Measurements from ENCODE around the gene CR1L.
"Not testable (repeated sequence)": the region's sequence is repeated elsewhere in the genome, so short reads cannot be mapped to it uniquely, and the experiment has no call there.

The CR1L gene

DNA sequence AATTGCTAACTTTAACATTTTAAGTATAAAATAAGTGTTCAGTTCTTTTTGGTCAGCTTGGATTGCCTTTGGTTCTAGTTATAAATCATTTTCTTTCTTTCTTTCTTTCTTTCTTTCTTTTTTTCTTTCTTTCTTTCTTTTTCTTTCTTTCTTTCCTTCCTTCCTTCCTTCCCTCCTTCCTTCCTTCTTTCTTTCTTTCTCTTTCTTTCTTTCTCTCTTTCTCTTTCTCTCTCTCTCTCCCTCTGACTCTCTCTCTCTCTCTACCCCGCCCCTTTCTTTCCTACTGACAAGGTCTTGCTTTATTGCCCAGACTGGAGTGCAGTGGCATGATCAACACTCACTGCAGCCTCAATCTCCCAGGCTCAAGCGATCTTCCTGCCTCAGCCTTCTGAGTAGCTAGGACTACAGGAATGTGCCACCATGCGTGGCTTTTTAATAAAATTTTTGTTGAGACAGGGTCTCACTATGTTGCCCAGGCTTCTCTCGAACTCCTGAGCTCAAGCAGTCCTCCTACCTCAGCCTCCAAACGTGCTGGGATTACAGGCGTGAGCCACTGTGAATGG, 38.0 kb downstream of the CR1L start:
- not testable (repeated sequence) for DNase-seq (ENCODE audit: low read depth)

DNA sequence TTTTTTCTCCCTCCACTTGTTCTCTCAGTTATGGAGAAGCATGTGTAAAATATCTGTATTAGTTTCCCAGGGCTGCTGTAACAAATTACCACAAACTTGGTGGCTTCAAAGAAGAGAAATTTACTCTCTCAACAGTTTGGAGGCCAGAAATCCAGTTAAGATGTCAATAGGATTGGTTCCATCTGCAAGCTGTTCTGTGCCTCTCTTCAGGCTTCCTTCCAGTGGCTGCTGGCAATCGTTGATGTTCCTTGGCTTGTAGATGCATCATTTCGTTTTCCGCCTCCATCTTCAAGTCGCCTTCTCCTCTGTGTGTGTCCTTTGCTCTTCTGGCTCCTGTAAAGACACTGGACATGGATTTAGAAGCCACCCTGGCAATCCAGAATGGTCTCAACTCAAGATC, 45.6 kb downstream of the CR1L start:
- not testable (repeated sequence) for DNase-seq (ENCODE audit: low read depth)

DNA sequence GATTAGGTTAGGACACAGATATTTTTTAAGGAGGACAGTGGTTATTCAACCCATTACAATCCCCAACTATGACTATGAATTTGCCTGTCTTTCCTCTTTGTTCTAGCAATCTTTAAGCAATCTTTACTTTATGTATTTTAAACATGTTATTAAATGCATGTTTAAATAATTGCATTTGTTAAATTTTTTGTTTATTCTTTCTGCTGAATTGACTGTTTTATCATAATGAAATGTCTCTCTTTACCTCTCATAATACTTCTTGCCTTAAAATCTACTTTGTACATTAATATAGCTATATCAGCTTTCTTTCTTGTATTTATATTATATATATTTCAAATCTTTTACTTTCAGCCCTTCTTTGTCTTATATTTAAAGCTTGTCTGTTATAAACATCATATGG, 46.1 kb downstream of the CR1L start:
- DNase-seq (ENCODE audit: low read depth): no peak

DNA sequence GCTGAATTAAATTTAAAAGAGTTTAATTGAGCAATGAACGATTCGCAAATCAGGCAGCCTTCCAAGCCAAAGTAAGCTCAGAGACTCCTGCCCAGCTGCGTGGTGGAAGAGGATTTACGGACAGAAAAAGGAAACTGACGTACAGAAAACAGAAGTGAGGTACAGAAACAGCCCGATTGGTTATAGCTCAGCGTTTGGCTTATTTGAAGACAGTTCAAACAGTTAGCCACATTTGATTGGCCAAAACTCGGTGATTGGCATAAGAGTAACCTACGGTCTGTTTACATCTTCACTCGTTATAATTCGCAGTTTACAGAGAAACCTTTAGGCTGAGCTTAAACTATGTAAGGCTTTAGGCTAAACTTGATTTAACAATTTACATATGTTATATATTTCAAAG, 46.9 kb downstream of the CR1L start:
- peak; percentile 10 for DNase-seq (ENCODE audit: low read depth)

DNA sequence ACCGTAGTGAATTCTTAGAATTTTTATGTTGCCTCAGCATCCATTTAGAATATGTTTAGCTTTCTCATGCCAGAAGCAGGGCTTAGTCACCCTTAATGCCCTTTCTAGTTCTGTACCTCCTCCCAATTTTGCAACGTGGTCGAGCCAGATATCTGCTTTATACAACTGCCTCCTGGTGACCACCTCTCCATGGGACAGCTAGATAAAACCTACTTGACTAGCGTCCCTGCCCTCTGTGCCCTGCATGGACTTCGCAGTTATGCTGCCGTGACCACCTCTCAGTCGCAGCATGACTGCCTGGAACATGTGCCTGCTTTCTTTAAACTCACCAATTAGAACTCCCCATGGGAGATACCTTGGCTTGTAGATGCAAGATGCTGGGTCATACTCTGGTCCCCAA, 47.4 kb downstream of the CR1L start:
- not testable (repeated sequence) for DNase-seq (ENCODE audit: low read depth)

DNA sequence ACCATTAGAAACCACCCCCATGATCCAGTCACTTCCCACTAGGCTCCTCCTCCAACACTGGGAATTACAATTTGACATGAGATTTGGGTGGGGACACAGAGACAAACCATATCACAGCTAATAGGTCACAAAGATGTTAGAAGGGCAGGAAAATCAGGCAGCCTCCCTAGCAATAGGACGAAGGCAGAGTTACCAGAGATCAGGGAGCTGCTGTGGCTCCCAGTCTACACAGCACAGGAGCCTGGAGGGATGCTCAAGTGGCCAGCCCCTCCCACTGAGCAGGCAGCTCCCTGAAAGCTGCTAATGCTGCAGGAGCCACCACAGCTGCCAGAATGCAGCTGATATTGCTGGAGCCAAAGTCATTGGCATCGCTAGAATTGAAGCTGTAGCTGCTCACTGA, 51.0 kb downstream of the CR1L start:
- DNase-seq (ENCODE audit: low read depth): no peak

DNA sequence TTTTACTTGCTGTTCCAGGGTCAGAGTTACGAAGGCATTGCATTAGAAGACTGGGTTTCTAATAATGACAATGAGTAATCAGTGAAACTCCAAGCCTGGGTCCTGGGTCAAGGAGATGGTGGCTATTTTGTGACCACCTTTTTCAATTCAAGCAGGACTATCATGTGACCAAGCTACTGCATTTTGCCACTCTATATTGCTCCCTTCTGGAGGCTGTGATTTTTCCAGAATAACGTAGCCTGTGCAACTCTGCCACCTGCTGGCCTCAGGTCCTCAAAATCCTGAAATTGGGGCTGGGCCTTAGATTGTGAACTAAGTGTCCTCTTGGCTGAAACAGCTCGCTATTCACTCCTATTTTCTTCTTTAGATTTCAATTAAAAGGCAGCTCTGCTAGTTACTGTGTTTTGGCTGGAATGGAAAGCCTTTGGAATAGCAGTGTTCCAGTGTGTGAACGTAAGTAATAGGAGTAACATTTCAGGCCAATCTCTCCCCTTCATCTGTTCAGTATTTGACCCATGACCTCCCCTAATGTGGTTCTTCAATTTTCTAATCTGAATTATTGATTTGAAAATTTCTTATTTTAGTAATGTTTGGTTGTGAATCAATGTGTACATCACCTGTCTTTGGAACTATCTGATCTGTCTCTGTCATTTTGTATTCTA, 54.0 kb downstream of the CR1L start:
- peak; percentile 40 for DNase-seq (ENCODE audit: low read depth)

DNA sequence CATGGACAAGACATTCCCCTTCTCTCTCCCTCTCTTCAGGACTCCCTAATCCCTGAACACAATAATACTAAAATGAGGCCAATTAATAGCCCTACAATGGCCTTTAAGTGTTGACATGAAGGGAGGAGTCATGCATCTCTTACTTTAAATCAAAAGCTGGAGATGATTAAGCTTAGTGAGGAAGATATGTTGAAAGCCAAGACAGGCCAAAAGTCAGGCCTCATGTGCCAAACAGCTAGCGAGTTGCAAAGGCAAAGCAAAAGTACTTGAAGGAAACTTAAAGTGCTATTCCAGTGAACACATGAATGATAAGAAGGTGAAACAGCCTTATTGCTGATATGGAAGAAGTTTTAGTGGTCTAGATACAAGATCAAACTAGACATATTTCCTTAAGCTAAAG, 57.4 kb downstream of the CR1L start:
- DNase-seq (ENCODE audit: low read depth): peak; percentile 32

DNA sequence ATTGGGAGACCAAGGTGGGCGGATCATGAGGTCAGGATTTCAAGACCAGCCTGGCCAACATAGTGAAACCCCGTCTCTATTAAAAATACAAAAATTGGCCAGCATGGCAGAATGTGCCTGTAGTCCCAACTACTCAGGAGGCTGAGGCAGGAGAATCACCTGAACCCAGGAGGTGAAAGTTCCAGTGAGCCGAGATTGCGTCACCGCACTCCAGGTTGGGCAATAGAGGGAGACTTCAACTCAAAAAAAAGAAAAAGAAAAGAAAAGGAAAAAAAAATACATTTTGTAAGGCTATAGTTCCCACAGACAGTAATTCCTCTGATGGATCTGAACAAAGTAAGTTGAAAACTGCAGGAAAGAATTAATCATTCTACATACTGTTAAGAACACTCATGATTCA, 58.8 kb downstream of the CR1L start:
- DNase-seq (ENCODE audit: low read depth): no peak

DNA sequence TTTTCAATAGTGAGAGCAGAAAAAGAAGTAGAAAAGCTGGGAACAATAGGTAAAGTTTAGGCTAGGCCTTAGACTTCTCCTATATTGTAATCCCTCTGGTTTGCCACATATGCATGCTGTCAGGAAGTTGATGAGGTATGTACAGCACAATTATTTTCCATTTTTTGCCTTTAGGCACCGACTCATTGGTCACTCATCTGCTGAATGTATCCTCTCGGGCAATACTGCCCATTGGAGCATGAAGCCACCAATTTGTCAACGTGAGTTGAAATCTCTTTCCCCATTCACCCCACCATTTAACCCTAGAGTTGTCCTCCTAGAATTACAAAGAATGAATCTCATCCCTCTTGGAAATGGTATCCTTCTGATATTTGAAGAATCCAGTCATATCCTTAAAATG, 63.1 kb downstream of the CR1L start:
- DNase-seq (ENCODE audit: low read depth): not testable (repeated sequence)

DNA sequence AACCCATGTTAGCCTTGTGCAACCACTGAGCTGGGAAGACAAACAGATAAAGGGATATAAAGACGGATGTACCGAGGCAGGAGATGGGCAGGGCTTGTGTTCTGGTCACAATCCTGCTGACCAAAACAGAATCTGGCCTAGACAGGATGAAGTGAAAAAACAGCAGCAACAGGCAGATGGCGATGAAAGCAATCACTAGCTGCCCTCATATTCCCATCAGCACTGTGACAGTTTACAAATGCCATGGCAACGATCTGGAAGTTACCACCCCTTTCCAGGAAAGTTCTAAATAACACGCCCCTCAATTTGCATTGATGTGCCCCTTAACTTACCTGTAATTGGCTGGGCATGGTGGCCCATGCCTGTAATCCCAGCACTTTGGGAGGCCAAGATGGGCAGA, 66.4 kb downstream of the CR1L start:
- no peak for DNase-seq (ENCODE audit: low read depth)

DNA sequence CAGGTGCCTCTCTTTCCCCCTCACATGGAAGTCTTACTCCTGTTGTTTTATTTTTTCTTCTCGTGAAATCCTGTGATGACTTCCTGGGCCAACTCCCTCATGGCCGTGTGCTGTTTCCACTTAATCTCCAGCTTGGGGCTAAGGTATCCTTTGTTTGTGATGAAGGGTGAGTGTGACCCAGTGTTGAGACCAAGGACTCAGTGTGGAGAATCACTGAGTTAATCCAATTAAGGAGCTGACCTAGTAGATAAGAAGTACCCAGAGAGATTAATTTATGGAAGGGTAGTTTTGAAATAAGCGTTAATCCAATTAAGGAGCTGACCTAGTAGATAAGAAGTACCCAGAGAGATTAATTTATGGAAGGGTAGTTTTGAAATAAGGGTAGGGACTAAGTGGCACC, 67.8 kb downstream of the CR1L start:
- DNase-seq (ENCODE audit: low read depth): not testable (repeated sequence)

DNA sequence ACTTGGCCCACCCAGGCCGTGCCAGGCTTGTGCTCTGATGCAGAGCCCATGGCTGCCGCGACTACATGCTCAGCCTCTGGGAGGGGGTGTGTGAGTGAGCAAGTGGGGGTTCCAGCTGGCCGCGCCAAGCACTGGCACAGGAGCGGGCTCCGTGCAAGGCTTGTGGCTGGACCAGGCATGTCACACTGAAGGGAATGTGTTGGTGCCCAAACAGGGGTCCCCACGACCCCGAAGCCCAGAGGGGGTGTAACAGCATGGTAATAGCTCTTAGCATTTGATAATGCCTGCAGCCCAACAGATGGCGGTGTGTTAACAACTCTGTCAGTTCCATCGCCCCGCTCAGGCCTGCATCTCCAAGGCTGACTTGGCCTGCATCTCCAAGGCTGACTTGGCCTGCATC, 68.6 kb downstream of the CR1L start:
- DNase-seq (ENCODE audit: low read depth): no peak

DNA sequence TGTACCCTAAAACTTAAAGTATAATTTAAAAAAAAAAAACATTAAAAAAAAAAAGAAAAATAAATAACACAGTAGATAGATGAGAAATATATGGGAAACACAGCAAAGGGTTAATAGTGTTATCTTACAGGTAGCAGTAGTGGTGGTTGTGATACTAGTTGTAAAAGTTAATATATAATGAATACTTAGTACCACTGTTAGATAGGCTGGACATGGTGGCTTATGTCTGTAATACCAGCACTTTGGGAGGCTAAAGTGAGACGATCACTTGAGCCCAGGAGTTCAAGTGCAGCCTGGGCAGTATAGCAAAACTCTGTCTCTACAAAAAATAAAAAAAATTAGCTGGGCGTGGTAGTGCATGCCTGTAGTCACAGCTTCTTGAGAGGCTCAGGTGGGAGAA, 74.3 kb downstream of the CR1L start:
- no peak for DNase-seq (ENCODE audit: low read depth)

DNA sequence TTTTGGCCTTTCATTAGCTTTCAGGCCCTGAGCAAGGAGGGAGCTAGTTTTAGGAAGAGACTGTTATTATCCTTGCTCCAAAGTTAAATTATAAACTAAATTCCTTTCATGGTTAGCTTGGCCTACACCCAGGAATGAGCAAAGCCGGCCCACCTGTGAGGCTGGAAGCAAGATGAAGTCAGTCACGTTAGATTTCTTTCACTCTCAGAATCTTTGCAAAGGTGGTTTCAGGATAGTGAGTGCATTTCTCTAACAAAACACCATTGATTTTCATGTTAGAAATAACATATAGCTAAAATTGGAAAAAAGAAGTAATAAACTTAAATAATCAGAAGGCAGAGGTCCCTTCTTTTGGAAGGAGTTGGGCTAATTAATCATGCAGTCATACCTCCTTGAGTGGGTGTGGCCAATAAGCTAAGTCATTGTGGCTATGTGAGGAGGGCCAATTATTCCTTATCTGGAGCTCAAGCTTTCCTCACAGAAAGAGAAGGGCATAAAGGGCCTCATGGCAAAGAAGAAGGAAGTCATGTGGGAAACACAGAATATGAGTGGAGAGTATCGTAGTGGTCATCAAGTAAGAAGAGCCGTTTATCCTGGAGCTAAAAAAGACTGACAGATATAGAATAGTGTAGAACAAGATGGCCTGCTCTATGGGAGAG, 83.4 kb downstream of the CR1L start:
- DNase-seq (ENCODE audit: low read depth): not testable (repeated sequence)

DNA sequence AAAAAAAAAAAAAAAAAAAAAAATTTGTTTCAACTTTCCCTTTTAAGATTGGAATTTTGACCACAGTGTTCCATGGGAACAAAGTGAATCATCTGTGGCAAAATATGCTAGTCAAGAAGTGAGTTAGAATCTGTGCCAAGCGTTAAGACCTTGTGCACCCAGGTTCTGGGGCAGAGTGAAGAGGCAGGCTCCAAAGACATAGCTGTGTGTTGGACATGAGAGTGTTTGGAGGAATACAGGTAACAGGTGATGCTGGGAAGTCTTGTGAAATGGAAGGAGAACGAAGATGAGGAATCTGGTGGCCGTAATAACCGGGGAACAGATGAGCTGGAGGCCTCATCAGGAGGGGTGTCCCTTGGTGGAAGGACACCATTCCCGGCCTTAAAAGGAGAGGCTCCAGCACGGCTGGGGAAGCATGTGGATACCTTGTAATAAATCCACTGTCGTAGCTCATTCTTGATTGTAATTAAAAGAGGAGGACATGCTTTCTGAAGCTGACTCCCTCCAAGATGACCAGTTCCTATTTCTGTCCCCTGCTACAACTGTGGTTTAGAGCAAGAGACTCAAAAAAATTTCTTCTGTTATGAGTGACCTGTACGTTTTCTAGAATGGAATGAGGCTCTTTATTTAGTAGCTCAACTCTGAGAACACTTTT, 92.7 kb downstream of the CR1L start:
- DNase-seq (ENCODE audit: low read depth): not testable (repeated sequence)

DNA sequence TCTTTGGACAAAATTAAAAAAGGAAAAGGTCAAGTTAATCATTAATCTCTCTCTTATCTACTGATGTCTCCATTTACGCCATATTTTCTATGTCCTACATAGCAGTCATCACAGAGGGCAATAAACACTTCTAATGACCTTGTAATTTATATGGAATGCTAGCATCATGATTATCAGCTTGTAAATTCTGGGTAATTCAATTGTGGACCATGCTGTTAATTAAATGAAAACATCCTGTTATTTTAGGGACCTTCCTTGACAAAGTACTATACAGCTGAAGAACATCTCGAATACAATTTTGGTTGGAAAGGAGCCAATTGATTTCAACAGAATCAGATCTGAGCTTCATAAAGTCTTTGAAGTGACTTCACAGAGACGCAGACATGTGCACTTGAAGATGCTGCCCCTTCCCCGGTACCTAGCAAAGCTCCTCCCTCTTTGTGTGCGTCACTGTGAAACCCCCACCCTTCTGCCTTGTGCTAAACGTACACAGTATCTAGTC, 93.3 kb downstream of the CR1L start:
- not testable (repeated sequence) for DNase-seq (ENCODE audit: low read depth)

DNA sequence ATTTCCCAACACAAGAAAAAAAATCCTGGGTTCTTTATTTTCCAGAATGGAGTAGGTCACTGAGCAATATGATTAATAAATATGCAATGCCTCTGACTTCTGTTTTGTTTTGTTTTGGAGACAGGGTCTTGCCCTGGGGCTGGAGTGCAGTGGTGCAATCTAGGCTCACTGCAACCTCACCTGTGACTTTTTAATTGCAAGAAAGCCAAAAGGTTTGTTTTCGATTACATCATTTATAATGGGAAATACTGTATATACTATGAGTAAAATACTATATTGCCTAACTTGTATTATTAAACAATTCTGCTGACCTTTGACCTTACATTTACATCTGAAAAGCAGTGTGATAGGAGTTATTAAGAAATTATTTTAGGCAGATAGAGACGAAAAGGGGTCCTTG, 95.3 kb downstream of the CR1L start:
- no peak for DNase-seq (ENCODE audit: low read depth)

DNA sequence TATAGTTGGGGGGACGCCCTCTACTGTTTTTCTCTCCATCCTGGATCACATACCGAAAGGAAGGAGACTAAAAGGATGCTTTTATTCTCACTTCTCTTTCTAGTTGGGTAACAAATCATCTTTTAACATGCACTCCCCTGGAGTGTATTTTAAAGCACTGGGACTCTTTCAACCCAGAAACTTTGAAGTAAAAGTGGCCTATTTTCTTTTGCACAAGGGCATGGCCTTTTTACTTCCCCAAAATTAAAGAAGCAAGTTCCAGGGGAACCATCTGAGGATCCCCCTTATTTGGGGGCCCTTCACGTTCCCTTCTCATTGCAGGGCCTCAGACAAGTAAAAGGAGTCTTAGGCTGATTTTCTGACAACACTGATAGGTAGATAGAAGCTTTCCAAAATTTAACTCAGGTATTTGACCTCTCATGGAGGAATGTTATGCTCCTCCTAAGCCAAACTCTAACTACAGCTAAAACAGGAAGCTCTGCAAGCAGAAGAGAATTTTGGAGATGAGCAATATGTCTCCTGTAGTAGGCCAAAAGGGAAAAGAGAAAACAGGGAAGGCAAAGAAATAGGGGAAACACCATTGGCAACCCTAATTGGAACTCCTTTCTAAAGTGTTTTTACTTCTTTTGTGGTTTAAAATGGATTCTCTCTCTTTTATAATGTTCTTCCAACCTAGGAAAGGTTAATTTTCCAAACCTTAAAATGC, 98.1 kb downstream of the CR1L start:
- DNase-seq (ENCODE audit: low read depth): no peak

DNA sequence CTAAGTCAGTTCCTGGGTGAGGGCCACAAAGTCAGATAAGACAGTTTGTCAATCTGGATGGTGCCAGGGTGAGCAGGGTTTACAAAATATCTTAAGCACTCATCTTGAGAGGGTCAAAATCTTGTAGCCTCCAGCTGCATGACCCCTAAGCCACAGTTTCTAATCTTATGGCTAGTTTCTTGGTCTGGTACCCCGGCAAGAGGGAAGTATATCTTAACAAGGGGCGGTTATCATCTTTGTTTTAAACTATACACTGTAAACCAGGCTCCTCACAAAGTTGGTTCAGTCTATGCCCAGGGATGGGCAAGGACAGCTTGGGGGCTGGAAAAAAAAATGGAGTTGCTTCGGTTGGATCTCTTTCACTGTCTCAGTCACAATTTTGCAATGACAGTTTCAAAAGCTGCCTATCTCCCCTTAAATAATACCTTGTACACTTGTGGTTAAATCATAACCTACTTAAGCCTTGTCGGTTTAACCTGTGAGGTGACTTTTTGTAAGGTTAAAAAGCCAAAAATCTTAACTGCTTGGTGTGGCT, 99.1 kb downstream of the CR1L start:
- no peak for DNase-seq (ENCODE audit: low read depth)

DNA sequence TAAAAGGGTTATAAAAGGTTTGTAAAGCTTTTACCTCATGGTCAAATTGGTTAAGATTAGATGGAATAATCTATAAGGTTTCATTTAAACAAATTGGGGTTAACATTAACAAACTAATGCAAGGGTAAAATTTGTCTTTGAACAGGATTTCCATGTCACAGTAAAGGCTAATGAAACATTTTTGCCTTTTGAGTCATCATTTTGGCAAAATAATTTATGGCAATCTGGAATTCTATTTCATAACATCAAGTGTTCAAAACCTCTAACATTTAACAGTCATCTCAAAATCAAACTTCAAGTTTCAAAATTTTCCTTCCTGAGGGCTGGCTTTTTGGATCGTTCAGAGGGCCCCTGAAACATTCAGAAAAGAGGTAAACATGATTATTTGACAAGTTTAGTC, 100.4 kb downstream of the CR1L start:
- DNase-seq (ENCODE audit: low read depth): no peak

All from fibroblast of the conjunctiva (primary cell).